Natural killer cell (primary cell): ENCODE measurements around the gene SMIM5. TPM values are rescaled to one million over a fixed set of nuclear protein-coding genes. Genes with fewer than 3 reads are reported as not detected.

Source experiments
- ATAC-seq, 3 donors: fragments of 150-1000 bp in 2 of 3; fragments of 200-7000 bp in 1 of 3; cut with Tn5 transposase; 1 replicate in 1 of 3; 2 replicates in 2 of 3; pipeline ENCODE4 v1.10.0; 2021; ENCODE audit warnings: mild to moderate bottlenecking in 2 of 3, moderate library complexity in 2 of 3
- DNase-seq, 2 donors: peaks; one replicate each; pipeline versions ENCODE4 v3.0.0 to v3.0.0-alpha.2; 2013 to 2021; ENCODE audit warnings: mixed read lengths in 1 of 2
- H3K27ac ChIP-seq: one replicate; pipeline ENCODE4 v1.5.1; 2013; ENCODE audit warnings: mild to moderate bottlenecking, low read length
- H3K27me3 ChIP-seq: one replicate; pipeline ENCODE4 v1.6.1; 2013; ENCODE audit warnings: low read length; ENCODE audit not compliant: control insufficient read depth, insufficient read depth
- H3K36me3 ChIP-seq: one replicate; pipeline ENCODE4 v1.6.1; 2013; ENCODE audit warnings: low read length; ENCODE audit not compliant: control insufficient read depth, insufficient read depth
- H3K4me1 ChIP-seq: one replicate; pipeline ENCODE4 v1.6.1; 2013; ENCODE audit warnings: low read length; ENCODE audit not compliant: control insufficient read depth, insufficient read depth
- H3K4me3 ChIP-seq: one replicate; pipeline ENCODE4 v1.5.1; 2013; ENCODE audit warnings: low read length
- H3K9me3 ChIP-seq: one replicate; pipeline ENCODE4 v1.6.1; 2013; ENCODE audit warnings: low read length; ENCODE audit not compliant: control insufficient read depth, insufficient read depth
- H3K27ac Mint-ChIP-seq, 2 donors: one replicate each; pipeline ENCODE4 v1.8.0; 2022; ENCODE audit warnings: mild to moderate bottlenecking in 2 of 2, mixed read lengths in 2 of 2, moderate library complexity in 1 of 2
- H3K27me3 Mint-ChIP-seq, 2 donors: one replicate each; pipeline ENCODE4 v1.8.0; 2022; ENCODE audit warnings: low read depth in 2 of 2, mixed read lengths in 2 of 2
- H3K36me3 Mint-ChIP-seq: one replicate; pipeline ENCODE4 v1.8.0; 2022; ENCODE audit warnings: mixed read lengths
- H3K4me1 Mint-ChIP-seq, 2 donors: one replicate each; pipeline ENCODE4 v1.8.0; 2022; ENCODE audit warnings: mixed read lengths in 2 of 2
- H3K4me3 Mint-ChIP-seq: one replicate; pipeline ENCODE4 v1.8.0; 2022; ENCODE audit warnings: mild to moderate bottlenecking, moderate library complexity, mixed read lengths
- H3K9me3 Mint-ChIP-seq, 2 donors: one replicate each; pipeline ENCODE4 v1.8.0; 2022; ENCODE audit warnings: mixed read lengths in 2 of 2
- CTCF ChIP-seq: fragments of 200-600 bp; IDR thresholded peaks from one replicate; pipeline ENCODE4 v1.8.0; 2022; ENCODE audit warnings: antibody characterized with exemption
- WGBS: methylation state at CpG from one replicate; pipeline ENCODE4 v1.1.7; 2013; ENCODE audit warnings: missing lambda C conversion rate; ENCODE audit not compliant: insufficient coverage; 5-methylcytosine and 5-hydroxymethylcytosine counted together
- intact Hi-C: fragments of 100-400 bp; cut with micrococcal nuclease; formaldehyde crosslinking; loops from one replicate; pipeline ENCODE4 v1.14.2; 2022
- total RNA-seq, 4 donors: library from RNA; stranded (reverse); fragments of 120-200 nt in 1 of 4; gene quantifications; one replicate each; pipeline versions ENCODE4 v1.2.3 to v1.2.4, GENCODE V29; 2013 to 2022

The SMIM5 gene
- total RNA-seq, 3 donors from 2014 or later (not counting 1 experiment from before 2014, with no cell fraction given) = 0.95 to 2.0 (median 1.5) TPM

GRCh38 chr17:75641343-75641742 is 8.1 kb downstream of the SMIM5 start:
- no peak for TF ChIP-seq CTCF
- no peak overlapping the region for H3K4me3 Mint-ChIP-seq
- ATAC-seq = no peak
- Histone ChIP-seq H3K4me1 (peaks cover 7% of the 10 kb centered on the region), H3K9me3 (no peaks in the 10 kb centered on the region), H3K27me3 (no peaks in the 10 kb centered on the region), H3K27ac (no peak overlapping the region), H3K4me3 (no peak overlapping the region), H3K36me3 (no peaks in the 10 kb centered on the region)
- H3K9me3 Mint-ChIP-seq = no peaks in the 10 kb centered on the region
- intact Hi-C loops = no loop called here
- no peak overlapping the region for H3K27ac Mint-ChIP-seq
- no peaks in the 10 kb centered on the region for H3K36me3 Mint-ChIP-seq
- WGBS = 96% methylated on average over 9 of the region's 9 CpGs
- H3K4me1 Mint-ChIP-seq = peaks cover 8 to 9% of the 10 kb centered on the region in 2 donors
- no peak for DNase-seq
- H3K27me3 Mint-ChIP-seq = no peaks in the 10 kb centered on the region

- Mint-ChIP-seq H3K4me1 (peaks cover 14 to 15% of the 10 kb centered on the region in 2 donors), H3K36me3 (no peaks in the 10 kb centered on the region), H3K9me3 (no peaks in the 10 kb centered on the region), H3K27ac (no peak overlapping the region), H3K4me3 (no peak overlapping the region), H3K27me3 (no peaks in the 10 kb centered on the region)
- H3K9me3 ChIP-seq = no peaks in the 10 kb centered on the region
- no peak for TF ChIP-seq CTCF
- DNase-seq = no peak
- 82% methylated on average over 6 of the region's 7 CpGs for WGBS
- no peaks in the 10 kb centered on the region for H3K36me3 ChIP-seq
- H3K27me3 ChIP-seq = no peaks in the 10 kb centered on the region
- intact Hi-C loops = no loop called here
- no peak for ATAC-seq
- H3K27ac ChIP-seq = no peak overlapping the region
- peaks cover 11% of the 10 kb centered on the region for H3K4me1 ChIP-seq
- H3K4me3 ChIP-seq = no peak overlapping the region
Observed at GRCh38 chr17:75642182-75642783, 9.0 kb downstream of the SMIM5 start.

- no peaks in the 10 kb centered on the region for H3K36me3 ChIP-seq
- no peaks in the 10 kb centered on the region for H3K27me3 ChIP-seq
- peaks cover 14 to 15% of the 10 kb centered on the region in 2 donors for H3K4me1 Mint-ChIP-seq
- peaks cover 11% of the 10 kb centered on the region for H3K4me1 ChIP-seq
- H3K4me3 ChIP-seq = no peak overlapping the region
- H3K36me3 Mint-ChIP-seq = no peaks in the 10 kb centered on the region
- DNase-seq (no peak), ATAC-seq (no peak)
- no peaks in the 10 kb centered on the region for H3K27me3 Mint-ChIP-seq
- TF ChIP-seq CTCF = no peak
- H3K27ac ChIP-seq = no peak overlapping the region
- 97% methylated on average over 17 of the region's 17 CpGs for WGBS
- H3K9me3 Mint-ChIP-seq = no peaks in the 10 kb centered on the region
- intact Hi-C loops = no loop called here
- no peaks in the 10 kb centered on the region for H3K9me3 ChIP-seq
- H3K4me3 Mint-ChIP-seq = no peak overlapping the region
- H3K27ac Mint-ChIP-seq = no peak overlapping the region
Observed at GRCh38 chr17:75642784-75643642, 9.8 kb downstream of the SMIM5 start.
